Measurements from ENCODE around the gene CLDN5.

DNA sequence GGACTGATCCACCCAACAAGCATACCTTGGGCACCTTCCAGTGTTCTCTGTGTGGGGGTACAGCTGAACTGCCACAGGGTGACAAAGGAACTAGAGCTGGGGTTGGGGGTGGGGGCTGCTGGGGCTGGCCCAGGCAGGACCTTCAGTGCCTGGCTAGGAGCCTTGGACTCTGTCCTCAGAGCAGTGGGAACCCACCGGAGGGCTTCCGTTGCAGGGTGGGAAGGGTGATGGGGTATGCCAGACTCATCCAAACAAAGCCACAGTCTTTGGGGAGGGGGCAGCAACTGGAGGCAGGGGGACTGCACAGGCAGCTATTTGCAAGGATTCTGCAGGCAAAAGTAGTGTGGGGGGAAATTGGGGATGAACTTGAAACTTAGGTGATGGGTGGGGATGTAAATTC is 35.7 kb upstream of the CLDN5 start:
- TF ChIP-seq, protein P1, sequence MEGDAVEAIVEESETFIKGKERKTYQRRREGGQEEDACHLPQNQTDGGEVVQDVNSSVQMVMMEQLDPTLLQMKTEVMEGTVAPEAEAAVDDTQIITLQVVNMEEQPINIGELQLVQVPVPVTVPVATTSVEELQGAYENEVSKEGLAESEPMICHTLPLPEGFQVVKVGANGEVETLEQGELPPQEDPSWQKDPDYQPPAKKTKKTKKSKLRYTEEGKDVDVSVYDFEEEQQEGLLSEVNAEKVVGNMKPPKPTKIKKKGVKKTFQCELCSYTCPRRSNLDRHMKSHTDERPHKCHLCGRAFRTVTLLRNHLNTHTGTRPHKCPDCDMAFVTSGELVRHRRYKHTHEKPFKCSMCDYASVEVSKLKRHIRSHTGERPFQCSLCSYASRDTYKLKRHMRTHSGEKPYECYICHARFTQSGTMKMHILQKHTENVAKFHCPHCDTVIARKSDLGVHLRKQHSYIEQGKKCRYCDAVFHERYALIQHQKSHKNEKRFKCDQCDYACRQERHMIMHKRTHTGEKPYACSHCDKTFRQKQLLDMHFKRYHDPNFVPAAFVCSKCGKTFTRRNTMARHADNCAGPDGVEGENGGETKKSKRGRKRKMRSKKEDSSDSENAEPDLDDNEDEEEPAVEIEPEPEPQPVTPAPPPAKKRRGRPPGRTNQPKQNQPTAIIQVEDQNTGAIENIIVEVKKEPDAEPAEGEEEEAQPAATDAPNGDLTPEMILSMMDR (IDR thresholded peaks at IDR 0.05; ENCODE audit: insufficient read depth, low read length) = no peak
- TF ChIP-seq POLR2AphosphoS5 (IDR thresholded peaks at IDR 0.05; ENCODE audit: low read depth) (no peak), GABPA (IDR thresholded peaks at IDR 0.05; ENCODE audit: low read depth) (no peak), SPI1 (IDR thresholded peaks at IDR 0.05; ENCODE audit: borderline replicate concordance, low read depth) (no peak)
- TF ChIP-seq, protein P2, sequence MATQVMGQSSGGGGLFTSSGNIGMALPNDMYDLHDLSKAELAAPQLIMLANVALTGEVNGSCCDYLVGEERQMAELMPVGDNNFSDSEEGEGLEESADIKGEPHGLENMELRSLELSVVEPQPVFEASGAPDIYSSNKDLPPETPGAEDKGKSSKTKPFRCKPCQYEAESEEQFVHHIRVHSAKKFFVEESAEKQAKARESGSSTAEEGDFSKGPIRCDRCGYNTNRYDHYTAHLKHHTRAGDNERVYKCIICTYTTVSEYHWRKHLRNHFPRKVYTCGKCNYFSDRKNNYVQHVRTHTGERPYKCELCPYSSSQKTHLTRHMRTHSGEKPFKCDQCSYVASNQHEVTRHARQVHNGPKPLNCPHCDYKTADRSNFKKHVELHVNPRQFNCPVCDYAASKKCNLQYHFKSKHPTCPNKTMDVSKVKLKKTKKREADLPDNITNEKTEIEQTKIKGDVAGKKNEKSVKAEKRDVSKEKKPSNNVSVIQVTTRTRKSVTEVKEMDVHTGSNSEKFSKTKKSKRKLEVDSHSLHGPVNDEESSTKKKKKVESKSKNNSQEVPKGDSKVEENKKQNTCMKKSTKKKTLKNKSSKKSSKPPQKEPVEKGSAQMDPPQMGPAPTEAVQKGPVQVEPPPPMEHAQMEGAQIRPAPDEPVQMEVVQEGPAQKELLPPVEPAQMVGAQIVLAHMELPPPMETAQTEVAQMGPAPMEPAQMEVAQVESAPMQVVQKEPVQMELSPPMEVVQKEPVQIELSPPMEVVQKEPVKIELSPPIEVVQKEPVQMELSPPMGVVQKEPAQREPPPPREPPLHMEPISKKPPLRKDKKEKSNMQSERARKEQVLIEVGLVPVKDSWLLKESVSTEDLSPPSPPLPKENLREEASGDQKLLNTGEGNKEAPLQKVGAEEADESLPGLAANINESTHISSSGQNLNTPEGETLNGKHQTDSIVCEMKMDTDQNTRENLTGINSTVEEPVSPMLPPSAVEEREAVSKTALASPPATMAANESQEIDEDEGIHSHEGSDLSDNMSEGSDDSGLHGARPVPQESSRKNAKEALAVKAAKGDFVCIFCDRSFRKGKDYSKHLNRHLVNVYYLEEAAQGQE (IDR thresholded peaks at IDR 0.05; ENCODE audit: insufficient replicate concordance, low read depth) = no peak
